ENCODE results near the gene GINS2. TPM values are rescaled to one million over a fixed set of nuclear protein-coding genes. Genes with fewer than 3 reads are reported as not detected.
A peak's percentile ranks its signal among the peaks of the same experiment; 100 is the strongest.

GINS2 gene
- total RNA-seq, result 1 to 10 TPM in 2 of 3 donors, under 1 TPM in 1; 0.66 to 3.1 (median 1.1) TPM

DNA sequence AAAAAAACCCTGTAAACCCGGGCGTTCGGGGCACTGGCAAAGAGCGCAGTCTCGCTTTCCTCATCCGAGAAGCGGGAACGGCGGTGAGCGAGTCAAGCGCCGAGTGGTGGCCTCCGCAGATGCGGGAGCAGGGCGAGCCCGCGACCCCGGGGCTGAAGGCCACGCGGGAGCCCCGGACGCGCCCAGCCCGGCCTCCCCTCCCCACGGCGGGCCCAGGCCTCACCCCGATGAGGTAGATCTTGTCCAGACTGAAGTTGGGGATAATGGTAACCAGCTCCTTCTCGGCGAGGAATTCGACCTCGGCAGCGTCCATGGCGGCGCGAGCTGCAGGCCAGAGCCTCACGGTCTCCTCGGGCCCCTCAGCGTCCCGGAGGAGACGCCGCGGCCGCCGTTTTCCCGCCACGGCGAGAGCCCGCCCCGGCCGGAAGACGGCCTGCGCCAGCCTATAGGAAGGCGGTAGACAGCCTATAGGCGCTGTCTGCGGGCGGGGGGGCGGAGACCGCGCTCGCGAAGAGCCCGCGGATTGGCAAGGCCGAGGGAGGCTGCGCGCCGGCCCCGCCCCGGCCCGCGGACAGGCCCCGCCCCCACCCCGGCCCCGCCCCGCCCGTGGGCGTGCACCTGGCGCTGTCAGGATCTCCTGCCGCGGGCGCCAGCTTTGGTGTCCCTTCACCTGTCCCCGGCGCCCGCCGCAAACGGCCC lies at the start of gene GINS2:
TSS of gene GINS2 (minus strand) at position 369 of the 699 bp plus-strand sequence. CDS start at position 313, 56 bp downstream.
- no peak within 1 kb of the TSS for H3K27ac ChIP-seq
- H3K9me3 ChIP-seq, result no peaks in the 10 kb centered on the region
- peak; percentile 87 to 89 for DNase-seq (ENCODE audit: low spot score in 2 of 2)
- H3K27me3 ChIP-seq, result no peaks in the 10 kb centered on the region
- peak within 1 kb of the TSS; percentile 55 to 76 (median 67) for H3K4me3 ChIP-seq
- no peaks in the 10 kb centered on the region for H3K36me3 ChIP-seq
- peaks cover 0 to 4% of the 10 kb centered on the region in 2 donors for H3K4me1 ChIP-seq
- TF ChIP-seq POLR2A (IDR thresholded peaks at IDR 0.05), result no peak
- no peak for TF ChIP-seq POLR2AphosphoS5 (IDR thresholded peaks at IDR 0.05)
- TF ChIP-seq, protein P1, sequence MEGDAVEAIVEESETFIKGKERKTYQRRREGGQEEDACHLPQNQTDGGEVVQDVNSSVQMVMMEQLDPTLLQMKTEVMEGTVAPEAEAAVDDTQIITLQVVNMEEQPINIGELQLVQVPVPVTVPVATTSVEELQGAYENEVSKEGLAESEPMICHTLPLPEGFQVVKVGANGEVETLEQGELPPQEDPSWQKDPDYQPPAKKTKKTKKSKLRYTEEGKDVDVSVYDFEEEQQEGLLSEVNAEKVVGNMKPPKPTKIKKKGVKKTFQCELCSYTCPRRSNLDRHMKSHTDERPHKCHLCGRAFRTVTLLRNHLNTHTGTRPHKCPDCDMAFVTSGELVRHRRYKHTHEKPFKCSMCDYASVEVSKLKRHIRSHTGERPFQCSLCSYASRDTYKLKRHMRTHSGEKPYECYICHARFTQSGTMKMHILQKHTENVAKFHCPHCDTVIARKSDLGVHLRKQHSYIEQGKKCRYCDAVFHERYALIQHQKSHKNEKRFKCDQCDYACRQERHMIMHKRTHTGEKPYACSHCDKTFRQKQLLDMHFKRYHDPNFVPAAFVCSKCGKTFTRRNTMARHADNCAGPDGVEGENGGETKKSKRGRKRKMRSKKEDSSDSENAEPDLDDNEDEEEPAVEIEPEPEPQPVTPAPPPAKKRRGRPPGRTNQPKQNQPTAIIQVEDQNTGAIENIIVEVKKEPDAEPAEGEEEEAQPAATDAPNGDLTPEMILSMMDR (IDR thresholded peaks at IDR 0.05), result no peak
- intact Hi-C loops (cut with DNase I; ENCODE audit: low total_unique reads), result no loop called here

DNA sequence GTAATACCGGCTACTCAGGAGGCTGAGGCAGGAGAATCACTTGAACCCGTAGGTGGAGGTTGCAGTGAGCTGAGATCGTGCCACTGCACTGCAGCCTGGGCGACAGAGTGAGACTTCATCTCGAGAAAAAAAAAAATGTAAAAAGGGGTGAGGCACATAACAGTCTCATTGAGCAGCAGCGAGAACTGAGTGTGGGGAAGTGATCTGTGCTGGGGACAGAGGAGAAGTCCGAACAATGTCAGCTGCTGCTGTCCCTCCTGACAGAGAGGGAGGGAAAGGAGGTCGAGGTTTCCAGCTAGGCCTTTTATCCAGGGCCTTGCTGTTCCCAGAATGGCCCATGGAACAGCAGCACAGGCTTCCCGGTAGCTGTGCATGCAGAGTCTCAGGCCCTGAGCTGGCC lies 48.2 kb upstream of the GINS2 start:
- H3K4me3 ChIP-seq, result no peak overlapping the region
- no peak overlapping the region for H3K27ac ChIP-seq
- intact Hi-C loops (cut with DNase I; ENCODE audit: low total_unique reads), result no loop called here
- H3K4me1 ChIP-seq, result no peaks in the 10 kb centered on the region
- no peak for TF ChIP-seq POLR2A (IDR thresholded peaks at IDR 0.05)
- TF ChIP-seq, protein P1 (IDR thresholded peaks at IDR 0.05), result no peak
- no peak for DNase-seq (ENCODE audit: low spot score in 2 of 2)
- no peaks in the 10 kb centered on the region for H3K36me3 ChIP-seq
- H3K27me3 ChIP-seq, result no peaks in the 10 kb centered on the region
- no peaks in the 10 kb centered on the region for H3K9me3 ChIP-seq

DNA sequence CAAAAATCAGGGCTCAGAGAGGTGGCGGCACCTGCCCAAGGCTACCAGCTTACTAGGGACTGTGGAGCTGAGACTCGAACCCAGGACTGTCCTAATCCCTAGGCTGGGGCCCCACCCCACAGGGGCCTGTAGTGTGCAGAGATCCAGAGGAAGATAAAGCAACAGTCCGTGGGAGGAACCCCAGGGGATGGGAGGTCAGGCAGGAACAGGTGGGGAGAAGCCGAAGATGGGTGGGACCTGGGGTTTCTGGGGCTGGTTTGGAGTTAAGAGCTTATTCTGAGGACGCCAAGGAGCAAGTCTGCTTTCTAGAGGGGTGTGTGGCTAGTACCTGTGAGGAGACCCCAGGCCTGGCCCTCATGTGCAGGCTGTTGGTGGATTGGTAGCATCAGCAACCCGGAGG lies 47.2 kb upstream of the GINS2 start:
- no peaks in the 10 kb centered on the region for H3K36me3 ChIP-seq
- DNase-seq (ENCODE audit: low spot score in 2 of 2), result no peak
- TF ChIP-seq POLR2A (IDR thresholded peaks at IDR 0.05), result no peak
- TF ChIP-seq POLR2AphosphoS5 (IDR thresholded peaks at IDR 0.05), result no peak
- TF ChIP-seq, protein P1 (IDR thresholded peaks at IDR 0.05), result no peak

DNA sequence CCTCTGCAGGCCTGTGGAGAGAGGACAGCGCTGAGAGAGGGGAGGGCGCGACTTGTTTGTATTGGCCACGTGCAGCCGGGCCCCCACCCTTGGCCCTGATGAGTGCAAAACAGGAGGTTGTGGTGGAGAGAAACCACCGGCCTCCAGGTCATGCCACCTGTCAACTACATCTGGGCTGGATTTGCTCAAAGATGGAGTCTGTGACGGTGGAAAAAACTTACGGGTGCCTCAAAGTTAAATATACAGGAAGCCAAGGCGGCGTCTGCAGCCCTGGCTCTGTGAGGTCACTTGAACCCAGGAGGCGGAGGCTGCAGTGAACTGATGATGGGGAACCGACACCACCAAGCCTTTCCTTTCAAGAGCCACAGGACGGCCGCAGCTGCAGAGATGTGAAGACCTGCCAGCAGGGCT lies 46.5 kb upstream of the GINS2 start:
- Histone ChIP-seq H3K36me3 (no peaks in the 10 kb centered on the region), H3K4me1 (no peaks in the 10 kb centered on the region), H3K27me3 (no peaks in the 10 kb centered on the region), H3K27ac (no peak overlapping the region), H3K4me3 (no peak overlapping the region), H3K9me3 (no peaks in the 10 kb centered on the region)
- intact Hi-C loops (cut with DNase I; ENCODE audit: low total_unique reads), result no loop called here
- no peak for DNase-seq (ENCODE audit: low spot score in 2 of 2)
- TF ChIP-seq POLR2A (IDR thresholded peaks at IDR 0.05) (no peak), POLR2AphosphoS5 (IDR thresholded peaks at IDR 0.05) (no peak)
- TF ChIP-seq, protein P1 (IDR thresholded peaks at IDR 0.05), result no peak

More for the DNA sequence above, 47.2 kb upstream of the GINS2 start:
- H3K4me3 ChIP-seq, result no peak overlapping the region
- H3K27ac ChIP-seq, result no peak overlapping the region
- no peaks in the 10 kb centered on the region for H3K9me3 ChIP-seq
- intact Hi-C loops (cut with DNase I; ENCODE audit: low total_unique reads), result no loop called here
- no peaks in the 10 kb centered on the region for H3K27me3 ChIP-seq
- H3K4me1 ChIP-seq, result no peaks in the 10 kb centered on the region

DNA sequence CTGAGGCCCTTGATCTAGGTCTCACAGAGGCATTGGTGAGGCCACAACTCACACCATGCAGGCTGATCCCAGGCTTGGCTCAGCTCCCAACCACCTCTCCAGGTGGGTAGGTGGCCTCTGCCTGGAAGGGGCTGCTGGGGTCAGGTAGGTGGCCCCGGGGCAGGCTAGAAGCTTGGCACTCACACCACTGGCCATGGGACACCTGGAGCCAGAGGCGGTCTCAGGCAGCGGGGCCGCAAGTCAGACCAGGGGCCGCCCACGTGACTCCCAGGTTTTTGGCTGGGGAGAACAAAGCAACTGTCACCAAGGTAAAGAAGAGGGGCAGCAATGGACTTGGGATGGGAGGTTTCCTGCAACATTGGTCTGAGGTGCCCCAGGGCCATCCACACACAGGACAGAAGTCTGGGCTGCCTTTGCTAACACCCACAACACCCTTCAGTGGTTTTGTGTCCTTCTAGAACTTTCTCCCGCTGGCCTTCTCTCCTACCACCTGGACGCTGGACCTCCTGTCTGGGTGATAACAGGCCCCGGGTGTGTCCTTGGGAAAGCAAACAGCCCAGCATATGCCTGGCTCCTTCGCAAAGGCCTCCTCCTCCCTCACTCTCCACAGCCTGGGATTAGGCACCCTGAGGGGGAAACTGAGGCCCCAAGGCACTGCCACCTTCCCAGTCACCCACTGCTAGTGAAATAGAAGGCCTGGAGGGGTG lies 45.7 kb upstream of the GINS2 start:
- no peak for DNase-seq (ENCODE audit: low spot score in 2 of 2)
- Histone ChIP-seq H3K36me3 (no peaks in the 10 kb centered on the region), H3K27ac (no peak overlapping the region), H3K4me3 (no peak overlapping the region), H3K27me3 (no peaks in the 10 kb centered on the region), H3K9me3 (no peaks in the 10 kb centered on the region), H3K4me1 (no peaks in the 10 kb centered on the region)
- intact Hi-C loops (cut with DNase I; ENCODE audit: low total_unique reads), result no loop called here
- TF ChIP-seq POLR2AphosphoS5 (IDR thresholded peaks at IDR 0.05), result no peak
- TF ChIP-seq, protein P1 (IDR thresholded peaks at IDR 0.05), result no peak
- no peak for TF ChIP-seq POLR2A (IDR thresholded peaks at IDR 0.05)

Data from breast epithelium (tissue), 4 donors.